Stomach (tissue), 4 donors: ENCODE data around the gene SHISA4.

Source experiments
- CTCF ChIP-seq, 7 experiments: fragments of 450-650 bp in 4 of 7; fragments of 200-600 bp in 3 of 7; sonication (generic) in 3 of 7; IDR thresholded peaks; one replicate each; pipeline ENCODE4 v1.5.1; 2016 to 2019; ENCODE audit warnings: antibody characterized with exemption in 7 of 7, control low read depth in 2 of 7, mild to moderate bottlenecking in 1 of 7
- EP300 ChIP-seq: sonication (generic); formaldehyde crosslinking; IDR thresholded peaks from one replicate; pipeline ENCODE4 v1.6.1; 2017; ENCODE audit warnings: antibody characterized with exemption
- POLR2A ChIP-seq, 4 donors: fragments of 450-650 bp; IDR thresholded peaks; one replicate each; pipeline ENCODE4 v1.6.1; 2016; ENCODE audit warnings: antibody characterized with exemption in 4 of 4, control low read depth in 2 of 4, mild to moderate bottlenecking in 1 of 4, moderate library complexity in 1 of 4
- POLR2AphosphoS5 ChIP-seq, 3 donors: sonication (generic); formaldehyde crosslinking; IDR thresholded peaks; one replicate each; pipeline ENCODE4 v1.6.1; 2016; ENCODE audit warnings: antibody characterized with exemption in 3 of 3

DNA sequence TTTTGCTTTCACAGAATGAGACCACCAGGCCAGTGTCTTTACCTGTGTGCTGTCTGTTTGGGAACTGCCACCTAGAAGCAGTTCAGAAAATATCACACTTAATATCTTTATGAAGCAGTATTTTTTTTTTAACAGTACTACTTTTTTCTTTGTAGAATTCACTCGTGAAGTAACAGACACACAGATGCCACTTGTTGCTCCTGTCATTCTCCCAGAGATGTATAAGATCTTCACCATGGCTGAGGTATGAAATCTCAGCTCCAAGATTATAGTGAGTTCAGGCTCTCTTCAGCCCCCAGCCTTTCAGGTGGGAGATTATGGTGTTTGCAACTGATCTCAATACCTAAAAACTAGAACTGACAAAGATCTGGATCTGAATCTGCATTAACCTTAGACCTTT, 36.7 kb upstream of the SHISA4 start:
- TF ChIP-seq CTCF (IDR thresholded peaks at IDR 0.05) (no peak), POLR2AphosphoS5 (IDR thresholded peaks at IDR 0.05) (no peak), POLR2A (IDR thresholded peaks at IDR 0.05) (no peak), EP300 (no peak)
